Panc1 (cell line): Measurements from ENCODE around the gene WDR26. TPM values are rescaled to one million over a fixed set of nuclear protein-coding genes. Genes with fewer than 3 reads are reported as not detected.

ENCODE experiments used
- ATAC-seq: fragments of 200-7000 bp; cut with Tn5 transposase; 2 replicates; pipeline ENCODE4 v1.9.1; 2020; ENCODE audit warnings: mild to moderate bottlenecking, moderate library complexity
- BruUV-seq: library from RNA; stranded (reverse); fragments of 400-500 nt; replicated peaks from 2 replicates; lab custom pipeline; 2021; lab: Mats Ljungman, UMichigan
- CTCF ChIA-PET: fragments of 300-600 bp; sonication (Branson Sonifier 250); formaldehyde crosslinking; loops from one replicate; lab custom pipeline; 2022; ENCODE audit warnings: antibody characterized with exemption; lab: Charles Lee
- POLR2A ChIA-PET: fragments of 300-600 bp; sonication (Branson Sonifier 250); formaldehyde crosslinking; loops from one replicate; lab custom pipeline; 2022; ENCODE audit warnings: antibody characterized with exemption; lab: Charles Lee
- DNase-seq: peaks from one replicate; pipeline ENCODE4 v3.0.0-alpha.2; 2010; ENCODE audit warnings: low read depth, low spot score
- H3K27ac ChIP-seq: 2 replicates; pipeline ENCODE4 v1.5.1; 2011; ENCODE audit warnings: mild to moderate bottlenecking, low read length, inconsistent platforms
- H3K27me3 ChIP-seq: fragments of 200-500 bp; sonication (Bioruptor generic); 2 replicates; pipeline ENCODE4 v1.6.0; 2014; ENCODE audit warnings: low read length, inconsistent platforms; ENCODE audit not compliant: control insufficient read depth, insufficient read depth
- H3K36me3 ChIP-seq: fragments of 200-500 bp; sonication (Bioruptor generic); 2 replicates; pipeline ENCODE4 v1.5.1; 2014; ENCODE audit warnings: inconsistent platforms, mild to moderate bottlenecking, low read length, moderate library complexity; ENCODE audit not compliant: control insufficient read depth, insufficient read depth
- H3K4me1 ChIP-seq: 2 replicates; pipeline ENCODE4 v1.5.1; 2011; ENCODE audit warnings: inconsistent platforms, mild to moderate bottlenecking, low read length, moderate library complexity; ENCODE audit not compliant: control insufficient read depth, insufficient read depth
- H3K4me3 ChIP-seq, 2 experiments: 2 replicates each; pipeline ENCODE4 v1.5.1; 2011 to 2012; ENCODE audit warnings: low read depth in 2 of 2, low read length in 2 of 2, mild to moderate bottlenecking in 2 of 2, inconsistent platforms in 1 of 2, moderate library complexity in 1 of 2
- H3K9me3 ChIP-seq: fragments of 200-500 bp; sonication (Bioruptor generic); 2 replicates; pipeline ENCODE4 v1.5.1; 2014; ENCODE audit warnings: low read depth, mild to moderate bottlenecking, inconsistent platforms, low read length, moderate library complexity; ENCODE audit not compliant: control insufficient read depth, insufficient read depth
- CTCF ChIP-seq: fragments of 450-650 bp; IDR thresholded peaks from 2 replicates; pipeline ENCODE4 v1.5.1; 2017; ENCODE audit warnings: mild to moderate bottlenecking
- POLR2AphosphoS5 ChIP-seq: IDR thresholded peaks from 2 replicates; pipeline ENCODE4 v1.6.1; 2012; ENCODE audit warnings: mild to moderate bottlenecking, low read depth, low read length, moderate library complexity
- REST ChIP-seq, 2 experiments: IDR thresholded peaks; 2 replicates each; pipeline ENCODE4 v1.6.1; 2011 to 2012; ENCODE audit warnings: low read depth in 2 of 2, control low read depth in 1 of 2, low read length in 1 of 2, mild to moderate bottlenecking in 1 of 2, moderate library complexity in 1 of 2; ENCODE audit not compliant: insufficient read depth in 1 of 2
- SIN3A ChIP-seq: IDR thresholded peaks from 2 replicates; pipeline ENCODE4 v1.6.1; 2012; ENCODE audit warnings: low read depth, mild to moderate bottlenecking, low read length, moderate library complexity, borderline replicate concordance; ENCODE audit not compliant: insufficient read depth
- TCF7L2 ChIP-seq: IDR thresholded peaks from 2 replicates; pipeline ENCODE4 v1.6.1; 2011; ENCODE audit warnings: mild to moderate bottlenecking, low read depth, low read length, inconsistent platforms
- in situ Hi-C: cut with HindIII; loops from 2 replicates; pipeline ENCODE4 v1.10.0; 2016; ENCODE audit warnings: low sequenced_read_pairs, low pct_unique_long_range_greater_than_20kb
- intact Hi-C: fragments of 100-400 bp; cut with micrococcal nuclease; formaldehyde crosslinking; loops from one replicate; pipeline ENCODE4 v1.10.0; 2022; ENCODE audit not compliant: unreplicated experiment
- total RNA-seq: library from RNA; stranded (reverse); gene quantifications from one replicate; pipeline ENCODE4 v1.2.1, GENCODE V29; 2021; ENCODE audit not compliant: unreplicated experiment

Gene WDR26
- total RNA-seq, 1 experiment from 2014 or later = 91.3 TPM

- intact Hi-C loops (no loop called here), in situ Hi-C loops (no loop called here)
- ChIA-PET CTCF (no interaction called here), POLR2A (no interaction called here)
- peaks cover 57% of the 10 kb centered on the region for H3K36me3 ChIP-seq
- 0 out of 2 replicates have a peak, but pooled peaks cover 2% of the 10 kb centered on the region for H3K4me1 ChIP-seq
- H3K27ac ChIP-seq = no peak overlapping the region
- DNase-seq (no peak), ATAC-seq (no peak)
- no peak overlapping the region for H3K4me3 ChIP-seq
- no peak for TF ChIP-seq REST (IDR thresholded peaks at IDR 0.05; ENCODE audit: insufficient read depth in 1 of 2, low read depth in 2 of 2, low read length in 1 of 2)
- TF ChIP-seq TCF7L2 = no peak
- no peaks in the 10 kb centered on the region for H3K27me3 ChIP-seq
- BruUV-seq = no TSS peak
- H3K9me3 ChIP-seq = no peaks in the 10 kb centered on the region
These were observed 29.0 kb downstream of the WDR26 start for GRCh38 chr1:224405604-224405970.

GRCh38 chr1:224404916-224405603 is 29.5 kb downstream of the WDR26 start:
- 0 out of 2 replicates have a peak, but pooled peaks cover 2% of the 10 kb centered on the region for H3K4me1 ChIP-seq
- CTCF ChIA-PET = no interaction called here
- peaks cover 60% of the 10 kb centered on the region for H3K36me3 ChIP-seq
- DNase-seq (no peak), ATAC-seq (no peak)
- no peaks in the 10 kb centered on the region for H3K9me3 ChIP-seq
- no peak overlapping the region for H3K4me3 ChIP-seq
- H3K27me3 ChIP-seq = no peaks in the 10 kb centered on the region
- intact Hi-C loops = no loop called here
- in situ Hi-C loops = no loop called here
- POLR2A ChIA-PET = no interaction called here
- H3K27ac ChIP-seq = no peak overlapping the region
- BruUV-seq = no TSS peak
- TF ChIP-seq REST (IDR thresholded peaks at IDR 0.05; ENCODE audit: insufficient read depth in 1 of 2, low read depth in 2 of 2, low read length in 1 of 2) (no peak), SIN3A (no peak), TCF7L2 (no peak), POLR2AphosphoS5 (no peak), CTCF (no peak)
